HEK293T (cell line): ENCODE measurements around the gene USHBP1.

Experiments
- ARNT ChIP-seq: fragments of 450-650 bp; IDR thresholded peaks from 2 replicates; pipeline ENCODE4 v1.6.1; 2017; ENCODE audit warnings: mild to moderate bottlenecking
- BHLHE40 ChIP-seq: fragments of 450-650 bp; IDR thresholded peaks from 2 replicates; pipeline ENCODE4 v1.6.1; 2016; ENCODE audit warnings: mild to moderate bottlenecking, moderate library complexity, borderline replicate concordance
- CTBP1 ChIP-seq: fragments of 450-650 bp; IDR thresholded peaks from 2 replicates; pipeline ENCODE4 v1.6.1; 2016; ENCODE audit warnings: borderline replicate concordance
- FOXA1 ChIP-seq: fragments of 450-650 bp; IDR thresholded peaks from 2 replicates; pipeline ENCODE4 v1.6.1; 2016; ENCODE audit warnings: mild to moderate bottlenecking
- FOXK2 ChIP-seq: fragments of 450-650 bp; IDR thresholded peaks from 2 replicates; pipeline ENCODE4 v1.6.1; 2016; ENCODE audit warnings: mild to moderate bottlenecking
- FOXM1 ChIP-seq: fragments of 450-650 bp; IDR thresholded peaks from 2 replicates; pipeline ENCODE4 v1.6.1; 2017; ENCODE audit warnings: mild to moderate bottlenecking, borderline replicate concordance
- HDGF ChIP-seq: fragments of 450-650 bp; IDR thresholded peaks from 2 replicates; pipeline ENCODE4 v1.6.1; 2017; ENCODE audit warnings: antibody characterized with exemption, borderline replicate concordance
- LEF1 ChIP-seq: fragments of 450-650 bp; IDR thresholded peaks from 2 replicates; pipeline ENCODE4 v1.6.1; 2017; ENCODE audit warnings: mild to moderate bottlenecking, borderline replicate concordance
- NFRKB ChIP-seq: fragments of 450-650 bp; IDR thresholded peaks from 2 replicates; pipeline ENCODE4 v1.6.1; 2016; ENCODE audit warnings: mild to moderate bottlenecking, moderate library complexity
- SP1 ChIP-seq: fragments of 450-650 bp; IDR thresholded peaks from 2 replicates; pipeline ENCODE4 v1.6.1; 2017
- SUZ12 ChIP-seq: fragments of 450-650 bp; IDR thresholded peaks from 2 replicates; pipeline ENCODE4 v1.6.1; 2016; ENCODE audit warnings: mild to moderate bottlenecking
- TARDBP ChIP-seq: fragments of 450-650 bp; IDR thresholded peaks from 2 replicates; pipeline ENCODE4 v1.6.1; 2016
- ZNF384 ChIP-seq: fragments of 450-650 bp; IDR thresholded peaks from 2 replicates; pipeline ENCODE4 v1.6.1; 2016

DNA sequence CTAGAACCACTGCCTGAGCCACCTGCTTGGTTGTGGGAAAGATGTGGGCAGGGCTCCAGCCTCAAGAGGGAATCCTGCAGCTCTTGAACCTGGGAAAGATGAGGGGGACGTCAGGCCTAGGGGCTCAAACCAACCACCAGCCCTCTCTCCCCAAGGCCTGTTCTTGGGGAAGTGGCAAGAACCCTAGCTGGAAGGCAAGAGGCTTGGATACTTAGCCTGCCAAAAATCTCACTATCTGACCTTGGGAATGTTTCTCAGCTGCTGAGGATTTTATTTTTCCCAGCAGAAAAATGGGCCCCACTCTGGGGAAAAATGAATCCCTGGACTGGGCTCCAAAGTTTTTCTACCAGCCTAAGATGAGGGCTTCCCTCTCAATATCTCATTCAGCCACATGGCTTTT, 4.6 kb downstream of the USHBP1 start:
- TF ChIP-seq SP1 (no peak), TARDBP (no peak), FOXK2 (no peak), FOXM1 (no peak), BHLHE40 (no peak), CTBP1 (no peak), ZNF384 (no peak), FOXA1 (no peak), ARNT (no peak), NFRKB (no peak), HDGF (no peak), LEF1 (no peak), SUZ12 (no peak)
